ENCODE data around the gene PRSS50.
"Not testable (repeated sequence)": the region's sequence is repeated elsewhere in the genome, so short reads cannot be mapped to it uniquely, and the experiment has no call there.

Gene PRSS50

DNA sequence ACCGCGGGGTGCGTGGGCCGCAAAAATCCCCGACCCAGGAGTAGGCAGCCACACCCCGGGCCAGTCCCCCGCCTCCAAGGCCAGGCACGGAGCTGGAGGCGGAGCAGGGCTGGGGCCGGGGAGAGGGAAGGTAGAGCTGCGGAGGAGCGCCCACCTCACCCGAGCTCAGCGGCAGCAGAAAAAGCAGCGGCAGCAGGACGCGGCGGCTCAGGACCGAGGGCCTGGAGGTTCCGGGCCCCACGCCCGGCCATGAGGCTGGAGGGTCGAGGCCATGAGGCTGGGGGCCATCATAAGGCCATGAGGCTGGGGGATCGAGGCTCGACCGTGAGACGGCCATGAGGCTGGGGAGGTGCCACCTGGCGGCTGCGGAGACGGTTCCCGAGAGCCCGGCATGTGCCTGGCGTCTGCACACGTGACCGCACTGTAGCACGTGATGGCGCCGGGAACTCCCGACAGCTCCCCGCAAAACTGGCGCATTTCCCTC, 32.9 kb upstream of the PRSS50 start:
- no peak overlapping the region for H3K27ac ChIP-seq
- TF ChIP-seq, protein P1, sequence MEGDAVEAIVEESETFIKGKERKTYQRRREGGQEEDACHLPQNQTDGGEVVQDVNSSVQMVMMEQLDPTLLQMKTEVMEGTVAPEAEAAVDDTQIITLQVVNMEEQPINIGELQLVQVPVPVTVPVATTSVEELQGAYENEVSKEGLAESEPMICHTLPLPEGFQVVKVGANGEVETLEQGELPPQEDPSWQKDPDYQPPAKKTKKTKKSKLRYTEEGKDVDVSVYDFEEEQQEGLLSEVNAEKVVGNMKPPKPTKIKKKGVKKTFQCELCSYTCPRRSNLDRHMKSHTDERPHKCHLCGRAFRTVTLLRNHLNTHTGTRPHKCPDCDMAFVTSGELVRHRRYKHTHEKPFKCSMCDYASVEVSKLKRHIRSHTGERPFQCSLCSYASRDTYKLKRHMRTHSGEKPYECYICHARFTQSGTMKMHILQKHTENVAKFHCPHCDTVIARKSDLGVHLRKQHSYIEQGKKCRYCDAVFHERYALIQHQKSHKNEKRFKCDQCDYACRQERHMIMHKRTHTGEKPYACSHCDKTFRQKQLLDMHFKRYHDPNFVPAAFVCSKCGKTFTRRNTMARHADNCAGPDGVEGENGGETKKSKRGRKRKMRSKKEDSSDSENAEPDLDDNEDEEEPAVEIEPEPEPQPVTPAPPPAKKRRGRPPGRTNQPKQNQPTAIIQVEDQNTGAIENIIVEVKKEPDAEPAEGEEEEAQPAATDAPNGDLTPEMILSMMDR (conservative IDR thresholded peaks at IDR 0.05), result no peak
- TF ChIP-seq ZFX (IDR thresholded peaks at IDR 0.05), result no peak

DNA sequence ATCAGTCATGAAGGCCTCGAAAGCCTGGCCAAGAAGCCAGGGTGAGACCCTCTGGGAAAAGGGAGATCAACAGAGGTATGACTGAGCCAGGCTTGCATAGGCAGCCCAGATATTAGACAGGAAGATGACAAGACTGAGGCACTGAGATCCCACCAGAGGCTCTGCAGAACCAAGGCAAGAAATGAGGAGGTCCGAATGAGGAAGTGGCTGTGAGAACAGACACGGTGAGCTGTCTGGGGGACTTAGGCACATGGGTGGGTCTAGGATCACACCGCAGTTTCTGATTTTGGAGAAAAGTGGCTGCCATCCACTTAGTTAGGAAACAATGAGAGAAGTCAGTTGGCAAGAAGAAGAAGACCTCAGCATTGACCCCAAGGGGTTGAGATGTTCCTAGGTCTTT, 31.5 kb upstream of the PRSS50 start:
- no peak overlapping the region for H3K27ac ChIP-seq
- TF ChIP-seq, protein P1 (conservative IDR thresholded peaks at IDR 0.05), result no peak
- no peak for TF ChIP-seq ZFX (IDR thresholded peaks at IDR 0.05)

DNA sequence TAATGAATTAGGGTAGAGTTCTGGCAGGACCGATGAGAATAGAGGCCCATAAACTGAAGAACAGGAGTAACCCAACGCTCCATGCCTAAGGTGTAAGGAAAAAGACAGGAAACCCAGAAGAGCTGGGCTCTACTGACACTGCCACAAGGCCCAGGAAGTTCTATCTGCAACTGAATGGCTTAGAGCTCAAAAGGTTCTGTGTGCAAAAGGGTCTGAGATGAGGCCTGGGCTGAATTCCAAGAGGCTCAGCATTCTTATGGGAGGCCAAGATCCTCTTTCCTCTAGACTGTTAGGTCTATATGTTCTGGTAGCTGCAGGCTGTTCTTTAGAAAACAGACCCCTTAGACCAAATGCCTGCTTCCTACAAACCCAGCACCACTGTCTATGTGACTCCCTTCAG, 30.5 kb upstream of the PRSS50 start:
- H3K27ac ChIP-seq, result no peak overlapping the region
- TF ChIP-seq ZFX (IDR thresholded peaks at IDR 0.05), result no peak
- TF ChIP-seq, protein P1 (conservative IDR thresholded peaks at IDR 0.05), result no peak

DNA sequence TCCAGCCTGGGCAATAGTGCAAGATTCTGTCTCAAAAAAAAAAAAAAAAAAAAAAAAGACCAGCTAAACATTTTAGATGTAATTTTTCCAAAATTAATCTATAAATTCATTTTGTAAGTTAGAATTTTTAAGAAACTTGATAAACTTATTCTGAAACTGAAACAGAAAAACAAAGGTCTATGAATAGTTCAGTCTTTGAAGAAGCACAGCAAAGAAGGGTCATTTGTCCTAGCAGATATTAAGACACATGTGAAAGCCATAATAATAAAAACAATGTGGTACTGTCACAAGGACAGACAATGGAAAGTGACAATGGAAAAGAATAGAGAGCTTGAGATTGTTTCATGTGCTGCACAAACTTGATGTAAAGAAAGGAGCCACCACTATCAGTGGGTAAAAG, 29.0 kb upstream of the PRSS50 start:
- no peak for TF ChIP-seq ZFX (IDR thresholded peaks at IDR 0.05)
- TF ChIP-seq, protein P1 (conservative IDR thresholded peaks at IDR 0.05), result no peak

DNA sequence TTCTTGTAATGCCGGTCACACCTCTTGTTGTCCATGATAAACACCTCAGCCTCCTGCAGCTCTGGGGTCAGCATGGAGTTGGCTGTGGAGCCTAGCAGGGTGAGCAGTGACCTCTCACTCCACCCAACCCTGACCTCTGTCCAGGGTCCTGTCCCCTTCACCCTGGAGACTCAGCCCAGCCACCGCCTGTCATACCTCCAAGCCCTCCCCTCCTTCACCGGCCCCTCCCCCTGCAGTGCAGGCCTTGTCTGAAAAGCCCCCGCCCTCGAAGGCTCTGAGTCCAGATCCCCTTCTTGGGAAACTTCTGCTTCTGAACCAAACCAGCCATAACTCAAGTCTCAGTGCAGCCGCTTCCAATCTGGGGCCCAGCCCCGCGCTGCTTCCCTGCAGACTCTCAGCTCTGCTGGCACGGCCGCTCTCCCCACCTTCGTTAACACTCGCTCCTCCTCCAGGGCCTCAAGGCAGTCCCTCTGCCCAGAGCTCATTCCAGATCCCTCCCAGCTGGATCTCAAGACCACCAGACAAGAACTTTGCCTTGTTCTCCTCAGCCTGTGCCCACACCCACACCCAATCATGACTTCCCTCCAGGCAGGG, 25.4 kb upstream of the PRSS50 start:
- H3K27ac ChIP-seq, result no peak overlapping the region
- TF ChIP-seq, protein P1 (conservative IDR thresholded peaks at IDR 0.05), result no peak
- TF ChIP-seq ZFX (IDR thresholded peaks at IDR 0.05), result no peak

More for the DNA sequence above, 29.0 kb upstream of the PRSS50 start:
- H3K27ac ChIP-seq, result no peak overlapping the region

DNA sequence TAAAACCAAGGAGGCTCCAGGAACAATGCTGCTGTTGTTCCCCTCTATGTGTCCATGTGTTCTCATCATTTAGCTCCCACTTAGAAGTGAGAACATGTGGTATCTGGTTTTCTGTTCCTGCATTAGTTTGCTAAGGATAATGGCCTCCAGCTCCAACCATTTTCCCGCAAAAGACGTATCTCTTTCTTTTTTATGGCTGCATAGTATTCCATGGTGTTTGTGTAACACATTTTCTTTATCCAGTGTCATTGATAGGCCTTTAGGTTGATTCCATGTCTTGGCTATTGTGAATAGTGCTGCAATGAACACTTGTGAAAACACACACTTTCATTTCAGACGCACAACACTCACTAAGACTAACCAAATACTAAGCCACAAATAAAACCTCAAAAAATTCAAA, 21.9 kb upstream of the PRSS50 start:
- not testable (repeated sequence) for H3K27ac ChIP-seq

DNA sequence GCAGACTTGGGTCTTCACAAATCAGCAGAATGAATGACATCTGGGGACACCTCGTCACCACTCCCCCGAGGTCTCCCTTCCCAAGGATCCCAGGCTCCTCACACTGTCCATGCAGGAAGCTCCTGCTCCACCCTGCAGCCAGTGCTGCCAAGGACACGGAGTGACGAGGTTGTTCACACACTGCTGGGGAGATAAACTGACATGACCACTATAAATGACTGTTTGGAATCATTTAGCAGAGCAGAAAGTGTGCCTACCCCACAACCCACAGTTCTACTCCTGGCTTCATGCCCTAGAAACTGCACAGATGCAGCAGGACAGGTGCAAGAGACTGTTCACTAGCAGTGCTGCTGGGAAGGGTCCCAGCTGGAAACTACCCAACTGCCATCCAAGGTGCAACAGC, 19.7 kb upstream of the PRSS50 start:
- no peak for TF ChIP-seq ZFX (IDR thresholded peaks at IDR 0.05)
- TF ChIP-seq, protein P1 (conservative IDR thresholded peaks at IDR 0.05), result no peak

More for the DNA sequence above, 19.7 kb upstream of the PRSS50 start:
- no peak overlapping the region for H3K27ac ChIP-seq
